ENCODE measurements around the gene PTGFRN.

The PTGFRN gene

GRCh38 chr1:117017648-117018047 is 107.9 kb downstream of the PTGFRN start:
- no peak for ATAC-seq
- TF ChIP-seq POU6F1 (CRISPR knock-in tag; IDR thresholded peaks at IDR 0.05; ENCODE audit: borderline replicate concordance, low read depth): no peak
- no peak for TF ChIP-seq SNAI2 (CRISPR knock-in tag; IDR thresholded peaks at IDR 0.05)
- no peak for TF ChIP-seq ZNF565 (CRISPR knock-in tag; conservative IDR thresholded peaks at IDR 0.05; ENCODE audit: low read depth)
- TF ChIP-seq CREB5 (CRISPR knock-in tag; IDR thresholded peaks at IDR 0.05; ENCODE audit: low read depth): no peak
- no peak for TF ChIP-seq TOX (CRISPR knock-in tag; IDR thresholded peaks at IDR 0.05; ENCODE audit: borderline replicate concordance)

GRCh38 chr1:117020526-117021156 is 110.9 kb downstream of the PTGFRN start:
- ATAC-seq: no peak

More at GRCh38 chr1:117020526-117021156, 110.9 kb downstream of the PTGFRN start:
- TF ChIP-seq CSRNP3 (CRISPR knock-in tag; IDR thresholded peaks at IDR 0.05) (no peak), OSR1 (CRISPR knock-in tag; IDR thresholded peaks at IDR 0.05) (no peak), ZNF565 (CRISPR knock-in tag; conservative IDR thresholded peaks at IDR 0.05; ENCODE audit: low read depth) (no peak), CREB5 (CRISPR knock-in tag; IDR thresholded peaks at IDR 0.05; ENCODE audit: low read depth) (no peak), BACH2 (CRISPR knock-in tag; IDR thresholded peaks at IDR 0.05; ENCODE audit: borderline replicate concordance) (no peak), GLIS3 (CRISPR knock-in tag; IDR thresholded peaks at IDR 0.05) (no peak), ZFP30 (CRISPR knock-in tag; IDR thresholded peaks at IDR 0.05) (no peak), PATZ1 (CRISPR knock-in tag; IDR thresholded peaks at IDR 0.05; ENCODE audit: borderline replicate concordance) (no peak), ARNTL (CRISPR knock-in tag; IDR thresholded peaks at IDR 0.05; ENCODE audit: borderline replicate concordance, low read depth) (no peak), TSHZ2 (CRISPR knock-in tag; IDR thresholded peaks at IDR 0.05) (no peak), PPARA (CRISPR knock-in tag; IDR thresholded peaks at IDR 0.05; ENCODE audit: borderline replicate concordance) (no peak), ZNF8 (CRISPR knock-in tag; IDR thresholded peaks at IDR 0.05) (no peak), RARB (CRISPR knock-in tag; IDR thresholded peaks at IDR 0.05) (no peak)
